DMS79 (cell line): ENCODE data around the gene PPIB.

ENCODE experiments used
- DNase-seq: peaks from one replicate; lab custom pipeline; 2025; lab: John Stamatoyannopoulos, UW

The PPIB gene

GRCh38 chr15:64162869-64163658 is at the start of gene PPIB:
TSS of gene PPIB (minus strand) at chr15:64163022. CDS start at chr15:64162986, 36 bp downstream.
- DNase-seq: peak; percentile 86

- DNase-seq: no peak
Measured at GRCh38 chr15:64211696-64212095, 48.9 kb upstream of the PPIB start.

GRCh38 chr15:64210371-64210770 is 47.5 kb upstream of the PPIB start:
- no peak for DNase-seq

GRCh38 chr15:64209680-64210334 is 47.0 kb upstream of the PPIB start:
- DNase-seq: no peak

- DNase-seq: no peak
Measured at GRCh38 chr15:64205202-64205601, 42.4 kb upstream of the PPIB start.

- DNase-seq: no peak
Measured at GRCh38 chr15:64197425-64197824, 34.6 kb upstream of the PPIB start.

GRCh38 chr15:64193971-64194370 is 31.1 kb upstream of the PPIB start:
- DNase-seq: no peak

GRCh38 chr15:64191971-64192830 is 29.4 kb upstream of the PPIB start:
- DNase-seq: no peak

- DNase-seq: no peak
Measured at GRCh38 chr15:64187396-64188191, 24.8 kb upstream of the PPIB start.

GRCh38 chr15:64185146-64185911 is 22.5 kb upstream of the PPIB start:
- DNase-seq: no peak

GRCh38 chr15:64182859-64183370 is 20.1 kb upstream of the PPIB start:
- DNase-seq: no peak

GRCh38 chr15:64180235-64180824 is 17.5 kb upstream of the PPIB start:
- peak; percentile 68 for DNase-seq

- no peak for DNase-seq
Measured at GRCh38 chr15:64166102-64166890, 3.5 kb upstream of the PPIB start.

GRCh38 chr15:64164436-64164835 is 1.6 kb upstream of the PPIB start:
- no peak for DNase-seq

- no peak for DNase-seq
Measured at GRCh38 chr15:64163659-64164362, 989 bp upstream of the PPIB start.

- DNase-seq: no peak
Measured at GRCh38 chr15:64162478-64162868, 349 bp downstream of the PPIB start.

GRCh38 chr15:64161688-64162477 is 939 bp downstream of the PPIB start:
- no peak for DNase-seq
